Esophagus squamous epithelium (tissue), 4 donors: Measurements from ENCODE around the gene METAP1D.
"Not testable (repeated sequence)": the region's sequence is repeated elsewhere in the genome, so short reads cannot be mapped to it uniquely, and the experiment has no call there.

Source experiments
- POLR2A ChIP-seq, 4 donors: fragments of 450-650 bp; IDR thresholded peaks; one replicate each; pipeline ENCODE4 v1.6.1; 2017; ENCODE audit warnings: antibody characterized with exemption in 4 of 4, mild to moderate bottlenecking in 4 of 4, moderate library complexity in 3 of 4
- TF ChIP-seq, protein P1 (sequence below), 6 experiments: fragments of 450-650 bp in 4 of 6; fragments of 200-600 bp in 2 of 6; sonication (generic) in 2 of 6; IDR thresholded peaks; one replicate each; pipeline ENCODE4 v1.5.1; 2016 to 2019; ENCODE audit warnings: antibody characterized with exemption in 6 of 6, mild to moderate bottlenecking in 4 of 6, moderate library complexity in 4 of 6

- TF ChIP-seq, protein P1, sequence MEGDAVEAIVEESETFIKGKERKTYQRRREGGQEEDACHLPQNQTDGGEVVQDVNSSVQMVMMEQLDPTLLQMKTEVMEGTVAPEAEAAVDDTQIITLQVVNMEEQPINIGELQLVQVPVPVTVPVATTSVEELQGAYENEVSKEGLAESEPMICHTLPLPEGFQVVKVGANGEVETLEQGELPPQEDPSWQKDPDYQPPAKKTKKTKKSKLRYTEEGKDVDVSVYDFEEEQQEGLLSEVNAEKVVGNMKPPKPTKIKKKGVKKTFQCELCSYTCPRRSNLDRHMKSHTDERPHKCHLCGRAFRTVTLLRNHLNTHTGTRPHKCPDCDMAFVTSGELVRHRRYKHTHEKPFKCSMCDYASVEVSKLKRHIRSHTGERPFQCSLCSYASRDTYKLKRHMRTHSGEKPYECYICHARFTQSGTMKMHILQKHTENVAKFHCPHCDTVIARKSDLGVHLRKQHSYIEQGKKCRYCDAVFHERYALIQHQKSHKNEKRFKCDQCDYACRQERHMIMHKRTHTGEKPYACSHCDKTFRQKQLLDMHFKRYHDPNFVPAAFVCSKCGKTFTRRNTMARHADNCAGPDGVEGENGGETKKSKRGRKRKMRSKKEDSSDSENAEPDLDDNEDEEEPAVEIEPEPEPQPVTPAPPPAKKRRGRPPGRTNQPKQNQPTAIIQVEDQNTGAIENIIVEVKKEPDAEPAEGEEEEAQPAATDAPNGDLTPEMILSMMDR (IDR thresholded peaks at IDR 0.05): not testable (repeated sequence)
- not testable (repeated sequence) for TF ChIP-seq POLR2A (IDR thresholded peaks at IDR 0.05)
These were observed 15.8 kb upstream of the METAP1D start for GRCh38 chr2:171983924-171984323.
